Stimulated activated CD4-positive, alpha-beta T cell treated with anti-CD3 and anti-CD28 coated beads, Interleukin-12 subunit alpha, Interleukin-12 subunit beta, amount 100 ng/mL, for 4 hours (primary cell): Measurements from ENCODE around the gene PEX1.
"Not testable (repeated sequence)": the region's sequence is repeated elsewhere in the genome, so short reads cannot be mapped to it uniquely, and the experiment has no call there.

ENCODE experiments used
- DNase-seq: peaks from one replicate; pipeline ENCODE4 v3.0.0-alpha.2; 2020

The PEX1 gene

GRCh38 chr7:92528188-92528957 is at the start of gene PEX1, which contains the start of gene RBM48:
TSS of gene PEX1 (minus strand) at chr7:92528520. CDS start at chr7:92528435, 85 bp downstream.
TSS of gene RBM48 (plus strand) at chr7:92528795. CDS start at chr7:92528814, 19 bp downstream.
- peak; percentile 90 for DNase-seq

- DNase-seq: no peak
These were observed 48.0 kb upstream of the PEX1 start for GRCh38 chr7:92576296-92576695.

DNA sequence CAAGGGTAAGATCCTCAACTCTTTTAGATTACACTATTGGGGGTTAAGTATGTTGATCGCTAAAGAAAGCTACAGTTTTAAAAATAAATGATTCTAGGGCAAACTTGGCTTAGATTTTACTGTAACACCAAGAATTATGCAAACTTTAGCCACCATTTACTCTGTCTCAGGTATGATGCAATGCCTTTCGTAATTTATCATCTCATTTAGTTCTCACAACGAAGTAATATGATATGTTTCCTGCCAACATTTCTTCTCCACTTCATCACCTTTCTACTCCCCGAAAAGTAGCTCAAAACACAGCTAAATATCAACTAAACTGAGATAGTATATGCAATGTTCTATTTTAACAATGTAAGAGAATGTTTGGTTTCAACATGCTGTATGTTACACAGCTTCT is 40.8 kb upstream of the PEX1 start:
- DNase-seq: no peak

DNA sequence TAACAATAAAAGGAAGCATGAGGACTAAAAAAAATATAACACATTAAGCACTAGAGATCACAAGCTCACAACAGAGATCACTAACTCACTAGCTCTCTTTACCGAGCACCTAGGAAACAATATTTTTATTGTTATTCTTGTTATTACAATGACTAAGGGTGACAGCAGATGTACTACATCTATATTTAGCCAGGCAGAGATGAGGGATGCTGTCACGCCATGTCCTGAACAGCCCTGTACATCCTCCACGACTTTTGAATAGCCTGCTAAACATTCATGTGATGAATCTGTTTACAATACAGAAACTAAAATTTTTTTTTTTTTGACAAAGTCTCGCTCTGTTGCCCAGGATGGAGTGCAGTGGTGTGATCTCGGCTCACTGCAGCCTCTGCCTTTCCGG is 39.1 kb upstream of the PEX1 start:
- DNase-seq: no peak

- DNase-seq: no peak
These were observed 35.0 kb upstream of the PEX1 start for GRCh38 chr7:92563345-92563744.

- no peak for DNase-seq
These were observed 32.3 kb upstream of the PEX1 start for GRCh38 chr7:92560602-92561001.

DNA sequence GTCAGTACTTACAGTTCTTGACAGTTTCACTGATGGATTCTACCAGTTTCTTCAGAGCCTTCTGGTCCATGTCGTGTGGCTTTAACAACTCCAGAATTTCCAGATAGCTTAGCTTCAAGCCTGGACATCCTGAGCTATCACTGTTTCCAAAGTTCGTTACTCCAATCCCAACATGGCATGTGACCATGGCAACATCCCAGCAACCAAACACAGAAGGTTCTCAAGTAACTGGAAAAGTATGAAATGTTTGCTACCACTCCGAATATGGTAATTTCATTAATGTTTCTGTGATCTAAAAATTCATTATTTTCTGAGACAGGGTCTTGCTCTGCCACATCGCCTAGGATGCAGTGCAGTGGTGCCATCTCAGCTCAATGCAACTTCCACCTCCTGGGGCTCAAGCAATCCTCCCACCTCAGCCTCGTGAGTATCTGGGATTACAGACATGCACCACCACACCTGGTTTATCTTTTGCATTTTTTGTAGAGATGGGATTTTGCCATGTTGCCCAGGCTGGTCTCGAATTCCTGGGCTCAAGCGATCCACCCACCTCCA is 29.6 kb upstream of the PEX1 start:
- no peak for DNase-seq

DNA sequence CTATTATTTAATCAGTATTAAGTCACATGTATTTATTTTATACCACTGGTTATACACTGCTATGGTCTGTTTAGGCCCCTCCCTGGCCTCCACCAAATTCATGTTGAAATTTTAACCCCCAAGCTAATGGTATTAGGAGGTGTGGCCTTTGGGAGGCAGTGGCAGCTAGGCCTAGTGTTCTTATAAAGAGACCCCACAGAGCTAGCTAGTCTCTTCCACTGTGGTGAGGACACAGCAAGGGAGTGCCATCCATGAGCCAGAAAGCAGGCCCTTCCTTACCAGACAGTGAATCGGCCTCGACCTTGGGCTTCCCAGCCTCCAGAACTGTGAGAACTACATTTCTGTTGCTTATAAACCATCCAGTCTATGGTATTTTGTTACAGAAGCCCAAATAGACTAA is 28.9 kb upstream of the PEX1 start:
- no peak for DNase-seq

DNA sequence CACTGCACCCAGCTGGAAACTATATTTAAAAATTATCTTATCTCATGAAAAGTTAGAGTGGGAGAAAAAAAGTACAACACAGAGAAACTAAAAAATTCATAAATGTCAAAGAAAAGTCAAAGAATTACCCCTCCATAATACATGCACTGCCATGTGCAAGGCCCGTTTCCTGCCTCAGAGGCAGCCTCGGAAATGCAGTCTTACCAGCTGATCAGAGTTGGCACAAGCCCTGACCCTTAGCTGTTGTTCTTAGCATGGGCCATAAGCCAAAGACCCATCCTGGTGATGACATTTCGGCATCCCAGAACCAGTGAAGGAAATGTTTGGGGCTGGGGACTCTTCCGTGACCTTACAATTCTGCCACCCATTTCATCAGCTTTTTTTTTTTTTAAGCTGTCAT is 21.9 kb upstream of the PEX1 start:
- no peak for DNase-seq

DNA sequence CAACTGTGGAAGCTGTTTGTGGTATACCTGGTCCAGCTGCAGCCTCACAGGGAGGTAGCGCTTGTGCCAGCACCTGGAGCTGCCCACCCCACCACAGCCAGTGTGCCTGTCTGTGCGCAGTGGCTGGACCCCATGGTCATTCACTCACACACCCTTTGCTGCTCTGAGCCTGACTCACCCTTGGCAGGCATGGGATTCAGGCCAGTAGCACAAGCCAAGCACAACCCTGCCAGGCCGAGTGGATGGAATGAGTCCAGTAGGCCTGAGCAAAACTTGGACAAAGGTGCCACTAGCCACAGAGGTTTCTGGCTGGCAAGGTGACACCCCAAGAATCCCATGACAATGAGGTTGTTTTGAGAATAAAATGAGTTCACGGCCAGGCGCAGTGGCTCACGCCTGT is 19.3 kb upstream of the PEX1 start:
- no peak for DNase-seq

GRCh38 chr7:92546856-92547497 is 18.7 kb upstream of the PEX1 start:
- no peak for DNase-seq

- not testable (repeated sequence) for DNase-seq
These were observed 16.8 kb upstream of the PEX1 start for GRCh38 chr7:92545116-92545515.

- not testable (repeated sequence) for DNase-seq
These were observed 15.2 kb upstream of the PEX1 start for GRCh38 chr7:92543542-92543941.

DNA sequence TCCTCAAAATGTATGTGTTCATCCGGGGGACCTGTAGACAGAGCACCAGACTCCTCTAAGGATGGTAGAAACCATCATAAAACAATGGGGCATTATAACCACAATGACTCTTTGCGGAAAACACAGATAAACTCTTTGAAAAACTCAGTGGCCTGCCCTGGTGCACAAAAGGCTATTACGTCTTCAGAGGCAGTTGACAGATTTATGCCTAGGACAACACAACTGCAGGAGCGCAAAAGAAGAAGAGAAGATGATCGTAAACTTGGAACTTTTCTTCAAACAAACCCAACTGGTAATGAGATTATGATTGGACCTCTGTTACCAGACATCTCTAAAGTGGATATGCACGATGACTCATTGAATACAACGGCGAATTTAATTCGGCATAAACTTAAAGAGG is 6.3 kb upstream of the PEX1 start:
- no peak for DNase-seq

DNA sequence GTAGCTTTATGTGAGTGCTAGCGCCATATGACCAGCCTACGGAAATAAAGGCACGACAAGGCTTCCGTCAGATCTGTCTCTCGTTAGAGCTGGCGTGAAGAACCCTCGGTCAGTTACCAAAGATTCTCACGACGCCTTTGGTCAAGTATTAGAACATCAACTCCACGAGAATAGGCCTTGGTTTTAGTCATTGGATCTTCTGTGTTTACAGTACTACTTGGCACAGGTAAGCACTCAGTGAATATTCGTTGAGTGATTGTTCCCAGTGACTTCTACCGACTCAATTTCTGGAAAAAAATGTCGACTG is 591 bp upstream of the PEX1 start:
- DNase-seq: no peak

GRCh38 chr7:92527300-92528187 is 776 bp downstream of the PEX1 start:
- peak; percentile 42 for DNase-seq

- DNase-seq: no peak
These were observed 5.2 kb downstream of the PEX1 start for GRCh38 chr7:92523110-92523509.

GRCh38 chr7:92520024-92520423 is 8.3 kb downstream of the PEX1 start:
- no peak for DNase-seq

- DNase-seq: no peak
These were observed 10.7 kb downstream of the PEX1 start for GRCh38 chr7:92517631-92518030.

DNA sequence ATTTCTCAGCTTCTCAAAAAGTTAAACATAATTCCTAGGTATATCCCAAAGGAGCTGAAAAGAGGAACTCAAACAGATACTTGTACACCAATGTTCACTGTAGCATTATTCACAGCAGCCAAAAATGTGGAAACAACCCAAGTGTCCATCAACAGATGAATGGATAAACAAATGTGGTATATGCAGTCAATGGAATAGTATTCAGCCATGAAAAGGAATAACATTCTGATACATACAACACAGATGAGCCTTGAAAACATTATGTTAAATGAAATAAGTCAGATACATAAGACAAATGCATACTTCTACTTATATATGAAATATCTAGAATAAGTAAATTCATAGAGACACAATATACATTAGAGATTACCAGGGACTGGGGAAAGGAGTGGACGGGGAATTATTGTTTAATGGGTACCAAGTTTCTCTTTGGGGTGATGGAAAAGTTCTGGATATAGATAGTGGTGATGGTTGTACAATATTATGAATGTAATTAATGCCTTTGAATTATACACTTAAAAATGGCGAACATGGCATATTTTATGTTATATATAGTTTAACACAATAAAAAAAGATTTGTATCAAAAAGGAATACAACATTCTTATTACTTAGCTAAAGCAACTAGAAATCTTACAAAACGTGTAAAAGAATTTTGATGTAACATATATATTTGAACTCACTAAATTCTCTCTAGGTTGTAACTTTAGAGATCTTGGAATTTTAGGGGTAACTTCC is 15.0 kb downstream of the PEX1 start:
- DNase-seq: no peak

GRCh38 chr7:92508946-92509345 is 19.4 kb downstream of the PEX1 start:
- no peak for DNase-seq

DNA sequence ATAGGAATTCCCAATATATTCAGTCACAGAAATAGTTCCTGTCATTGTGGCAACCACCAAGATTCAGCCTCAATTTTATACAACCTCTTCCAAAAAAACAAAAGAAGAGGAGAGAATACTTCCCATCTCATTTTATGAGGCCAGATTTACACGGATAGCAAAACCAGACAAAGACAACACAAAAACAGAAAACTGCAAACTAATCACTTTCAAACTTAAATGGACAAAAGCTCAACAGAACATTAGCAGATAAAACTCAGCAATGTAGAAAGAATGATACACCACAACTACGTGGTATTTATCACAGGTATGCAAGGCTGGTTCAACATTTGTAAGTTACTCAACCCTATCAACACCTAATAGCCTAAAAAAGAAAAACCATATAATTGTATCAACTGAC is 22.0 kb downstream of the PEX1 start:
- no peak for DNase-seq

- no peak for DNase-seq
These were observed 23.8 kb downstream of the PEX1 start for GRCh38 chr7:92504563-92504962.
